ENCODE results near the gene DUXB.

Gene DUXB

DNA sequence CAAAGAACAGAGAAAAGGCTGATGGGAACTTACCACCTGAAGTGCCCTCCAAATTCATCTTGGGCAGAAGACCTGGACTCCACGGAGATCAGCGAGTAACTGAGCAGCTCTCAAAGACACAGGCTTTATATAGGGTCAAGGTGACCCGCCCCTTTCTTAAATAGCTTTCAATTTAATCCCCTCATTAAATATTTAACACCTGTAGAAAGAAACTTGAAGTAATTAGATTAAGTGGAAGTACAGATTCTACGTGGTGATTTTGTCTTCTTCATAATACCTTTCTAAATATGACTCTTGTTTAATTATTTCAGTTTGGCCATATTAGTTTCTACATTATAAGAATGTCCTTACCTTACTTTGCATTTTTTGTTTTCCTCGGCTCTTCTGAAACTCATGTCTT is at the start of gene DUXB:
Gene DUXB (minus strand): TSS at position 101 of the 400 bp plus-strand sequence. CDS start 43 bp downstream, at position 58.
- DNase-seq: no peak

DNA sequence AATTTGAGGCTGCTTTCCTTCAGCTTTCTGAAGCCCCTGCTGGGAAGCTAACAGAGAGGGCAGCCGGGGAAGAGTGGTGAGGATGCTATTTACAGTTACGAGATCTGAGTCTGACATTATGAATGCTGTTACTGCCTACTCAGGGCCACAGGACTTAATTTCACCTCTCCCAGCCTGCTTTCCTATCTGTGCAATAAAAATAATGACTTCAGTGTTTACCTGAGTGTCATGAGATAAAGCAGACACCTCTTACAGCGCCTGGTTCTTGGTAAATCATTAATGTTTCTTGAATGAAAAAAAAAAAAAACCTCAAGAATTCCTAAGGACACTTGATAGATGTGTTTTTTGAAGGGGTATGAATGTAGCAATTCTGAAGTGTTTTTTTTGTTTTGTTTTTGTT is 49.3 kb upstream of the DUXB start:
- no peak for DNase-seq

DNA sequence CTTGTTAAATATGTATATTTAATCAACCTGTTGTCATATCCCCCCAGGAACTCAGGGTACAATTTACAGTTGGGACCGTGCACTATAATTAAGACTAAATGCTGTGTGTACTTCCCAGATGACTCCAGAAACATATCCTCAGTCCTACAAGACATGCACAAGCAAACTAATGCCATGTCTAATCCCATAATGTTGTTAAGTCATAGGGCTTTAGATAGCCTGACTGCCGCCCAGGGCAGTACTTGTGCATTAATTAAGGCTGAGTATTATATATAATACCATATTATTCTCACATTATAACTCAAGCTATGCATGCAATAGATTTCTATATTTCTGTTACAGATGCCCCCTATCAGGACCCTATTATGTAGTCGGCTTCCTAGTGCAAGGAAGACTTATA is 45.1 kb upstream of the DUXB start:
- DNase-seq: no peak

DNA sequence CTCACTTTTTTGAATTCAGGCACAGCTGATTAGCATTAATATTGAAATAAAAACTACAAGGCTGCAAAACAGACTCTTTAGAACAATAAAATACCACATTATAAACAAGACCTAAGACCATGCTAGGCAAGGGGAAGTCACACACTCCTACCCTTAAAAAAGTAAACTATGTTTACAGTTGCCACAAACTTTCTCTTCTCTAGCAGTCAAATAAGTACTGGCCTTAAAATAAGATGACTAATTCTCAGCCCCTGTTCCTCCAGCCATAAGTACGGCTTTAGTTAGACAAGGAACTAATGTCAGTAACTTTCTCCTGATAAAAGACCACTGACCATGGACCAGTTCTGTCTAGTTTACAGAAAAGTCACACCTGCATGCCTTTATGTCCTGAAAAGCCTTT is 44.6 kb upstream of the DUXB start:
- DNase-seq: no peak

- no peak for DNase-seq
These were observed 44.0 kb upstream of the DUXB start for GRCh38 chr16:75745242-75745641.

- DNase-seq: no peak
These were observed 41.3 kb upstream of the DUXB start for GRCh38 chr16:75742424-75743047.

- no peak for DNase-seq
These were observed 32.3 kb upstream of the DUXB start for GRCh38 chr16:75733305-75734211.

DNA sequence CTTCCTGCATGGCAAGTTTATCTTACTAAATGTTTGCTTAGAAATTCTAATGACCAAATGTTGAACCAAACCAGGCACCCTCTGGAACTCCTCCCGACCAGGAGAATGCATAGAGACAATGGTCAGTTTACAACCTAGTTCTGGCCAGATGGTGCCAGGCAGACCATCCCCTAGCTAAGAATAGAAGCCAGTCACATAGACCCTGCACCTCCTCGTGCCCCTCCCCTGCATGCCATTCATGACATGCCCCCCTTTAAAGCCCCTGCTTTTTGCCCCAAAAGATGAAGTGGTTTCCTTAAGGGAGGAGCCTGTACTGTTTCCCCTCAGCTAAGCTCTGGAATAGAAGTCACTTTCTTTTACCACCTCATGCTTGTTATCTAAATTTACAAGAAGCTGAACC is 31.6 kb upstream of the DUXB start:
- no peak for DNase-seq

- DNase-seq: no peak
These were observed 26.0 kb upstream of the DUXB start for GRCh38 chr16:75727221-75727620.

DNA sequence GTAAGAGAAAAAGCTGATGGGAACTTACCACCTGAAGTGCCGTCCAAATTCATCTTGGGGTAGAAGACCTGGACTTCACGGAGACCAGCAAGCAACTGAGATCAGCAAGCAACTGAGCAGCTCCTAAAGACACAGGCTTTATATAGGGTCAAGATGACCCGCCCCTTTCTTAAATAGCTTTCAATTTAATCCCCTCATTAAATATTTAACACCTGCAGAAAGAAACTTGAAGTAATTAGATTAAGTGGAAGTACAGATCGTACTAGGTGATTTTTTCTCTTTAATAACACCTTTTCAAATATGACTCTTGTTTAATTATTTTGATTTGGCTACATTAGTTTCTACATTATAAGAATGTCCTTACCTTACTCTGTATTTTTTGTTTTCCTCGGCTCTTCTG is 25.1 kb upstream of the DUXB start, which contains the start of gene CPHXL:
Gene CPHXL (minus strand): TSS at position 101 of the 400 bp plus-strand sequence. CDS start 48 bp downstream, at position 53.
- DNase-seq: no peak

GRCh38 chr16:75718452-75718851 is 17.2 kb upstream of the DUXB start:
- no peak for DNase-seq

- DNase-seq: no peak
These were observed 13.4 kb upstream of the DUXB start for GRCh38 chr16:75714661-75715060.

DNA sequence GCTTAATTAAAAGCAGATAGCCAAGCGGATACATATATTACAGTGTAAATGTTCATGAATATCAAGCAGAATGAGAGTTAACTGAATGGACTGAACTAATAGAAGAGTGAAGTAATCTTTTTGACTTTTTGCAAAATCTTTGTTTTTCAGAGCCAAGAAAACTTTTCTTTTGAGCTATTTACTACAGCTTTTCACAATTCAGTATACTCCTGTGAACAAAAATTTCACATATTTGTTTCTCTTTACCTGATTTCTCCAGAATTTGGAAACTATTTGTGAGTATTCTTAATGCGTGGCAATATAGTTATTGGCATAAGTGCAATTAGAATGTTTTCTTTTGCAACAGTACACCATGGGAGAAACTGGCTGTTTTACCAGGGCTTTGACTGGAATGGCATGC is 9.1 kb upstream of the DUXB start:
- no peak for DNase-seq

- DNase-seq: no peak
These were observed 2.0 kb upstream of the DUXB start for GRCh38 chr16:75703306-75703705.

GRCh38 chr16:75702242-75702641 is 981 bp upstream of the DUXB start:
- DNase-seq: no peak

- no peak for DNase-seq
These were observed 3.7 kb downstream of the DUXB start for GRCh38 chr16:75697571-75697970.

DNA sequence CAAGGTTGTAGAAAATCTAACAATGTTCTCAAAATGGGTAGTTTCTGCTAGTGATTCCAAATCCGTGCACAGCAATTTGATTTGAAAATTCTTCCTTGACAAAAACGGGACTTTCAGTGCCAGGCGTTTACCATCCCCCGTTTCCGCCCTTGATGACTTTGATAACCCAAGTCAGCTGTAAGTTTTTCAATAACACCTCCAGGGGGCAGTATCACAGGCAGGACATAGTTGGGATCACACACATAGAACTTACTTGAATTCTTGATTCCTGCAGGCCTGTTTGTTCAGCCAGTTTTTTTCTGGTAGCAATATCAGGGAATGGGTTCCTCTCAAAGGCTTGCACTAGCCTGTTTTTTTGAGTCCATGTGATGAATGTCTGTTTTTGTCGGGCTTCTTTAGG is 5.6 kb downstream of the DUXB start:
- no peak for DNase-seq

DNA sequence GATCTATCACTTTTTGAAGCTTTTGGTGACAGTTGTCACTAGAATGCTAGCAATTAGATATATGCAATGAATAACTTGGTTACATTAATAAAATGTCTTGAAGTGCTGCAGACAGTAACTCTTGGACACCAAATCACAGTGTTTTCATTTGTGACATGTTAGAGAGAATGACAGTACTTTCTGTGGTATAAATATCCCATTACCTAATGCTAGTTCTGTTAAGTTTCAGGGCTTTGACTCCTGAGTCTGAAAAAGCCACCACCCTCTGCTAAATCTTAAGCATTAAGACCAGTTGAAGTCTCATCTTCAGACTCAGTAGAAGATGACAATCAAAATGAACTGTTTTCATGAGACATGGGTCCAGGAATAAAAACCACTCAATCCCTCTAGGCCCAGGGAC is 13.9 kb downstream of the DUXB start:
- no peak for DNase-seq

- DNase-seq: no peak
These were observed 19.0 kb downstream of the DUXB start for GRCh38 chr16:75682308-75682707.

DNA sequence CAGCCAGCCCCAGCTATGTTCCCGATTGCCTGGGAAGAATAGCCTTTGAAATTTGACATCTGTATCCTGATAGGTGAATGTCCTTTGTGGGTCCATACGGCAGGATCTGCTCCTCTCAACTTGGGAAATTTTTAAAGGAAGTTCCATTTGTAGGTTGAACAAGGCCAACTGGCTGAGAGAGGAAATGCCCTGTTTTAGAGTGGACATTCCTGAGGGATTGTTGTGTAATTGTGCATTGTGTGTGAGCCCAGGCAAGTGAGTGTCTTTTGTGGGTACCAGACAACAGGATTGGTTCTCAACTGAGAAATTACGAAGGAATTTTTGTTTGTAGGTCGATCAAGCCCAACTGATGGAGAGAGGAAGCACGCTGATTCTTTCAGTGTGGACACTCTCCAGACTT is 21.9 kb downstream of the DUXB start:
- no peak for DNase-seq

GRCh38 chr16:75676909-75677308 is 24.4 kb downstream of the DUXB start, which contains the start of gene CPHXL2:
Gene CPHXL2, minus strand, starts transcription at chr16:75677009. Its CDS starts 10 bp downstream, at chr16:75676999.
- no peak for DNase-seq

DNA sequence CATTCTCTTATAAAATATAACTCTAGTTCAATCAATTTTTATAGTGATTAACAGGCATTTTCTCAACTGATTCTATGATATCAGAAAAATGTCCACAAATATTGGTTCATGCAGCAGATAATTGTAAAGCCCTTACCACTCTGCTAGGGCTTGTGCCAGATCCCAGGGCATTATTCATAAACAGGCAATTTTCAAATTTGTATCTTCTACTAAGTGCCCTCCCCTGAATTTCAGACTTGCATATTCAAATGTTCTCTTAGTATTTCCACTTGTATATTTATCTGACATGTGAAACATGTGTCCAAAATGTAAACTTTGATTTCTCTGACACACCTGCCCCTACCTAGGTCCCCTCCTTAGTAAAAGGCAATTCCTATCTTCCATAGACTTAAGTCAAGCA is 33.8 kb downstream of the DUXB start:
- DNase-seq: no peak

DNA sequence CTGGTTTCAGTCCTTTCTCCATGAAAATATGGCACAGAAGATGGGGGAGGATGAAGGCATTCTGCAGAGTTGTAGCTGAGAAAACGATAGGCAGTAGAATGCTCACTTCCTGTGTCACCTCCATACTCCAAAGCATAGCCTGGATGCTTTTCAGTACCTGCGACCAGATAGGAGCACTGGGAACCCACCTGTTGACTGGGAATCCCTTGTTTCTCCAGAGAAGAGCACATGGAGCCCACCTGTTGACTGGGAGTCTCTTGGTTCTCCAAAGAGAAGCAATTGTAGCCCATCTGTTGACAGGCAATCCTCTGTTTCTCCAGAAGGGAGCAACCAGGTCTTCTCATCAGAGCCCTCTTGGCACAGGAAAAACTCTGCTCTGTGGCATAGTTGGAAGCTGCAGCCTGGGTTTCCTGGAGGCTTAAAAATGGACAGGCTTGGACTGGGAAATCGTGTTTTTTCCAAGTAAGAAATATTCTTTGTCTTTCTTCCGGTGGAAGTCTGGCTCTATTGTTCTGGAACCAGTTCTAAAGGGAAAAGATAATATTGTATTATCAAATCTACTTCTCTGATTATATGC is 40.4 kb downstream of the DUXB start:
- DNase-seq: no peak

DNA sequence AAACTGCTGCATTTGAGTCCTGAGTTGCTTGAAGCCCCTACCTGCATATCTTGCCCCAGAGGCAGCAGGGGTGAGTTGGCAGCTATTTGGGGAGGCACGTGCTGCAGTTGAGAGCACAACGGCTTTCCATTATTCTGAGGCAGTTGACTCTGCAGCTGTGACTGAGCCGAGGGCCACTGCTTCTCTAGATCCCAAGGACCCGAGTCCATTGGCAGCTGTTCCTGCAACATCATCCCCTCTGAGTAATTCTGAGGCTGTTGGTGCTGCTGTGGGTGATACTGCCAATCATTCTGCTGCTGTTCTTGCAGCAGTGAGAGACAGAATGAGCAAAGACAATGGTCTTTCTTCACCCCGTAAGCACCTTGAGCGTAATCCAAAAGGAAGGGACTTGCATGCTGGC is 40.9 kb downstream of the DUXB start:
- DNase-seq: no peak

Measured in CD4-positive, alpha-beta T cell treated with Interleukin-17A for 4 hours (primary cell).